Keratinocyte (primary cell): ENCODE data around the gene GTPBP1.

Experiments used
- CTCF ChIP-seq, 3 experiments: IDR thresholded peaks in 1 of 3; conservative IDR thresholded peaks in 1 of 3; optimal IDR thresholded peaks in 1 of 3; 2 replicates in 2 of 3; 3 replicates in 1 of 3; pipeline versions ENCODE3 to v1.5.1; 2011; ENCODE audit warnings: low read length in 3 of 3, mild to moderate bottlenecking in 3 of 3, moderate library complexity in 2 of 3, control low read depth in 1 of 3, inconsistent platforms in 1 of 3; ENCODE audit not compliant: insufficient read depth in 2 of 3; ENCODE audit errors: extremely low read depth in 1 of 3
- EZH2 ChIP-seq: IDR thresholded peaks from one replicate; pipeline ENCODE4 v1.6.1; 2012; ENCODE audit warnings: inconsistent platforms, mild to moderate bottlenecking, low read length, moderate library complexity

DNA sequence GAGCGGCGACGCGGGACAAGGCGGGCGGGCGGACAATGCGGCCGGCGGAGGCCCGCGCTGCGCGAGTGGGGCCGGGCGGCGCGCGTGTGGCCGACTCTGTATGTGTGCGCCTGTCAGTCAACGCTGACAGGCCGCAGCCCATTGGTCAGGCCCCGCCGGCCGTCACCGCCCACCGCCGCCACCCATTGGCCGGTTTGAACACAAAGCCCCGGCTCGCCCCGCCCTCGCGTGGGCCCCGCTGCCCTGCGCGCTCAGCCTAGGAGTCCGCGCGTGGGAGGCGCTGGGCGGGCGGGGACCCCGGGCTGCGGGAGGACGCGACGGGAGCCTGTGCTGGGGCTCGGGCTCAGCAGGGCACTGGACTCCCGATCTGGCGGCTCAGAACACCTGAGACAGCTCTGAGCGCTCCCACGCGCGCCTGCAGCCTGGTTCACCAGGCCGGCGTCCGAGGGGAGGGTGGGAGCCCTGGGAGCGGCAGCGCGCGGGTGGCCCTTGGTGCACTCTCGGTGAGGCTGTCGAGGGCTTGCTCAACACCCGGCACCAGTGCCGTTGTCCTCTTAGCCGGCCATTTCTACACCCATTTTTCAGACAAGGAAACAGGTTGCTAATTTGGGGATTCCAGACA lies 50.3 kb downstream of the GTPBP1 start, which contains the start of gene SUN2:
- TF ChIP-seq CTCF (optimal IDR thresholded peaks at IDR 0.05 in 1 of 3, IDR thresholded peaks at IDR 0.05 in 1 of 3, conservative IDR thresholded peaks at IDR 0.05 in 1 of 3; ENCODE audit: extremely low read depth in 1 of 3, insufficient read depth in 2 of 3, low read length in 3 of 3) (no peak), EZH2 (no peak)
